Ishikawa (cell line): Measurements from ENCODE around the gene ARID3A.

Experiments used
- CEBPB ChIP-seq: IDR thresholded peaks from 2 replicates; pipeline ENCODE4 v1.6.1; 2012
- CREB1 ChIP-seq: IDR thresholded peaks from 2 replicates; pipeline ENCODE4 v1.6.1; 2012; ENCODE audit warnings: low read depth
- EGR1 ChIP-seq: IDR thresholded peaks from 2 replicates; pipeline ENCODE4 v1.6.1; 2012
- EP300 ChIP-seq: IDR thresholded peaks from 2 replicates; pipeline ENCODE4 v1.6.1; 2012; ENCODE audit warnings: borderline replicate concordance
- FOXM1 ChIP-seq: IDR thresholded peaks from 2 replicates; pipeline ENCODE4 v1.6.1; 2012; ENCODE audit warnings: low read depth, borderline replicate concordance
- MAX ChIP-seq: IDR thresholded peaks from 2 replicates; pipeline ENCODE4 v1.6.1; 2012
- NFIC ChIP-seq: IDR thresholded peaks from 2 replicates; pipeline ENCODE4 v1.6.1; 2012
- RAD21 ChIP-seq: IDR thresholded peaks from 2 replicates; pipeline ENCODE4 v1.6.1; 2012; ENCODE audit warnings: low read depth
- REST ChIP-seq: IDR thresholded peaks from 2 replicates; pipeline ENCODE4 v1.6.1; 2012; ENCODE audit warnings: low read depth, mild to moderate bottlenecking
- TAF1 ChIP-seq: IDR thresholded peaks from 2 replicates; pipeline ENCODE4 v1.6.1; 2012; ENCODE audit warnings: low read depth, mild to moderate bottlenecking
- TCF12 ChIP-seq: IDR thresholded peaks from 2 replicates; pipeline ENCODE4 v1.6.1; 2012; ENCODE audit warnings: low read depth
- TEAD4 ChIP-seq: IDR thresholded peaks from 2 replicates; pipeline ENCODE4 v1.6.1; 2012
- USF1 ChIP-seq: IDR thresholded peaks from 2 replicates; pipeline ENCODE4 v1.6.1; 2012
- YY1 ChIP-seq: IDR thresholded peaks from 2 replicates; pipeline ENCODE4 v1.6.1; 2012; ENCODE audit warnings: low read depth
- ZBTB7A ChIP-seq: IDR thresholded peaks from 2 replicates; pipeline ENCODE4 v1.6.1; 2012; ENCODE audit warnings: low read depth

Gene ARID3A

GRCh38 chr19:897442-898039, 28.3 kb upstream of the ARID3A start:
- no peak for TF ChIP-seq USF1
- TF ChIP-seq TEAD4 = no peak
- TF ChIP-seq TAF1 = no peak
- no peak for TF ChIP-seq EP300
- no peak for TF ChIP-seq CEBPB

- TF ChIP-seq NFIC = no peak
Measured at GRCh38 chr19:898663-899062, 27.2 kb upstream of the ARID3A start.

GRCh38 chr19:899336-900042, 26.3 kb upstream of the ARID3A start:
- TF ChIP-seq REST (no peak), USF1 (no peak), FOXM1 (no peak), EGR1 (no peak), EP300 (no peak), CREB1 (no peak), TAF1 (no peak), TCF12 (no peak), CEBPB (no peak), ZBTB7A (no peak), YY1 (no peak), NFIC (no peak), RAD21 (no peak), MAX (no peak)

GRCh38 chr19:900043-900301, 25.9 kb upstream of the ARID3A start:
- TF ChIP-seq EGR1 = no peak
- TF ChIP-seq CREB1 = no peak
- TF ChIP-seq REST = no peak
- no peak for TF ChIP-seq FOXM1
- TF ChIP-seq ZBTB7A = no peak
- TF ChIP-seq RAD21 = no peak
- no peak for TF ChIP-seq EP300
- no peak for TF ChIP-seq USF1
- no peak for TF ChIP-seq TAF1
- no peak for TF ChIP-seq NFIC
- no peak for TF ChIP-seq MAX
- no peak for TF ChIP-seq CEBPB
- no peak for TF ChIP-seq TCF12
- no peak for TF ChIP-seq TEAD4
- no peak for TF ChIP-seq YY1

- TF ChIP-seq MAX (peak; percentile 20; the same call in 1 of the 2 replicates), EGR1 (no peak)
Measured at GRCh38 chr19:900302-901111, 25.3 kb upstream of the ARID3A start.
